PC-9 (cell line): Measurements from ENCODE around the gene CAMTA1. TPM values are rescaled to one million over a fixed set of nuclear protein-coding genes. Genes with fewer than 3 reads are reported as not detected.

Source experiments
- BruUV-seq: library from RNA; stranded (reverse); fragments of 400-500 nt; replicated peaks from 2 replicates; lab custom pipeline; 2021; lab: Mats Ljungman, UMichigan
- CTCF ChIA-PET: fragments of 300-600 bp; sonication (Branson Sonifier 250); formaldehyde crosslinking; loops from one replicate; lab custom pipeline; 2022; ENCODE audit warnings: antibody characterized with exemption; lab: Charles Lee
- POLR2A ChIA-PET: fragments of 300-600 bp; sonication (Branson Sonifier 250); formaldehyde crosslinking; loops from one replicate; lab custom pipeline; 2022; ENCODE audit warnings: antibody characterized with exemption; ENCODE audit not compliant: unreplicated experiment; lab: Charles Lee
- DNase-seq, 2 experiments: peaks; one replicate each; pipeline versions ENCODE4 v3.0.0 to v3.0.0-alpha.2; 2015 to 2022; ENCODE audit warnings: mixed read lengths in 1 of 2
- H2AFZ ChIP-seq: fragments of 200-600 bp; sonication (generic); 2 replicates; pipeline ENCODE4 v1.8.1; 2017; ENCODE audit warnings: antibody characterized with exemption
- H3F3A ChIP-seq: fragments of 200-600 bp; sonication (generic); 2 replicates; pipeline ENCODE4 v1.8.1; 2017; ENCODE audit warnings: antibody characterized with exemption, mild to moderate bottlenecking, low read depth; ENCODE audit not compliant: insufficient read depth
- H3K27ac ChIP-seq: fragments of 200-600 bp; sonication (generic); 2 replicates; pipeline ENCODE4 v1.6.1; 2016; ENCODE audit warnings: mixed run types
- H3K27me3 ChIP-seq: fragments of 200-600 bp; sonication (generic); 2 replicates; pipeline ENCODE4 v1.6.1; 2016; ENCODE audit warnings: low read depth, mixed run types; ENCODE audit not compliant: insufficient read depth
- H3K36me3 ChIP-seq: fragments of 200-600 bp; sonication (generic); 2 replicates; pipeline ENCODE4 v1.6.1; 2016; ENCODE audit warnings: low read depth, mixed run types
- H3K4me1 ChIP-seq: fragments of 200-600 bp; sonication (generic); replicated peaks from 2 replicates; pipeline ENCODE4 v1.6.1; 2016; ENCODE audit warnings: mixed run types; ENCODE audit not compliant: insufficient read depth
- H3K4me2 ChIP-seq: fragments of 200-600 bp; sonication (generic); 2 replicates; pipeline ENCODE4 v1.6.1; 2017; ENCODE audit warnings: mixed run types
- H3K4me3 ChIP-seq: fragments of 200-600 bp; sonication (generic); 2 replicates; pipeline ENCODE4 v1.6.1; 2016; ENCODE audit warnings: mixed run types
- H3K79me2 ChIP-seq: fragments of 200-600 bp; sonication (generic); 2 replicates; pipeline ENCODE4 v1.6.1; 2017; ENCODE audit warnings: low read depth, mixed run types
- H3K9me2 ChIP-seq: fragments of 200-600 bp; sonication (generic); 2 replicates; pipeline ENCODE4 v1.8.1; 2017; ENCODE audit warnings: mild to moderate bottlenecking; ENCODE audit not compliant: insufficient read depth
- H3K9me3 ChIP-seq: fragments of 200-600 bp; sonication (generic); 2 replicates; pipeline ENCODE4 v1.8.1; 2016; ENCODE audit warnings: low read depth; ENCODE audit not compliant: insufficient read depth
- H4K20me1 ChIP-seq: fragments of 200-600 bp; sonication (generic); 2 replicates; pipeline ENCODE4 v1.8.1; 2017; ENCODE audit not compliant: insufficient read depth
- EZH2 ChIP-seq: fragments of 200-600 bp; sonication (generic); IDR thresholded peaks from 2 replicates; pipeline ENCODE4 v1.8.0; 2017; ENCODE audit warnings: antibody characterized with exemption, low read depth
- intact Hi-C: fragments of 100-400 bp; cut with micrococcal nuclease; formaldehyde crosslinking; loops from one replicate; pipeline ENCODE4 v1.10.0; 2022; ENCODE audit not compliant: unreplicated experiment
- total RNA-seq: library from RNA; stranded (reverse); gene quantifications from 2 replicates; pipeline ENCODE4 v1.2.3, GENCODE V29; 2021
- TF ChIP-seq, protein P1 (sequence below): fragments of 200-600 bp; sonication (generic); conservative IDR thresholded peaks from 2 replicates; pipeline ENCODE4 v1.6.1; 2017; ENCODE audit warnings: mixed run types, antibody characterized with exemption, mild to moderate bottlenecking, moderate library complexity

Gene CAMTA1
- total RNA-seq, 1 experiment from 2014 or later = 72.3 TPM

DNA sequence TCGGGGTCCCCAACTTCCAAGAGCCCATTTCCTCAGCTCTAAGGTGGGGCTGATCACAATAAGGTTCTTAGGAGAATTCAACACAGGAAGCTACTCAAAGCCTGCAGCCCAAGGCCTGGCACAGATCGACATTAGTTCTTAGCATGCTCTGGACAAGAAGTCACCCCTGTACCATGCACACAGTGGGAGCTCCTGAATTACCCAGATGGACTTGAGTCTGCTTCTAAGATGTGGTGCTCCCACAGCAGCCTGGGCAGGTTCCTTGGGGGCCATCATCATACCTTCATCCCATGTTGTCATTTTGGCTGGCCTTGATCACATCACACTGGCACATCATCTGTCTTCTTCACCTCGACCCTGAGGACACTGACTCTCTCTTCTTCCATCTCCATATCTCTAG is 832.6 kb downstream of the CAMTA1 start:
- ChIA-PET POLR2A (interaction anchor here (0.9 kb wide), 1 partner anchor 33 kb away, joined by 9 read pairs; no protein-coding TSS in a partner anchor), CTCF (no interaction called here)
- Histone ChIP-seq H3K4me3 (no peak overlapping the region), H3K36me3 (no peaks in the 10 kb centered on the region), H4K20me1 (no peaks in the 10 kb centered on the region), H3F3A (no peaks in the 10 kb centered on the region), H3K4me1 (no peaks in the 10 kb centered on the region), H3K27me3 (peaks cover 20% of the 10 kb centered on the region), H3K79me2 (no peaks in the 10 kb centered on the region), H3K4me2 (no peak overlapping the region), H3K27ac (no peak overlapping the region), H3K9me3 (no peaks in the 10 kb centered on the region), H3K9me2 (no peaks in the 10 kb centered on the region), H2AFZ (no peak overlapping the region)
- no peak for TF ChIP-seq EZH2
- TF ChIP-seq, protein P1, sequence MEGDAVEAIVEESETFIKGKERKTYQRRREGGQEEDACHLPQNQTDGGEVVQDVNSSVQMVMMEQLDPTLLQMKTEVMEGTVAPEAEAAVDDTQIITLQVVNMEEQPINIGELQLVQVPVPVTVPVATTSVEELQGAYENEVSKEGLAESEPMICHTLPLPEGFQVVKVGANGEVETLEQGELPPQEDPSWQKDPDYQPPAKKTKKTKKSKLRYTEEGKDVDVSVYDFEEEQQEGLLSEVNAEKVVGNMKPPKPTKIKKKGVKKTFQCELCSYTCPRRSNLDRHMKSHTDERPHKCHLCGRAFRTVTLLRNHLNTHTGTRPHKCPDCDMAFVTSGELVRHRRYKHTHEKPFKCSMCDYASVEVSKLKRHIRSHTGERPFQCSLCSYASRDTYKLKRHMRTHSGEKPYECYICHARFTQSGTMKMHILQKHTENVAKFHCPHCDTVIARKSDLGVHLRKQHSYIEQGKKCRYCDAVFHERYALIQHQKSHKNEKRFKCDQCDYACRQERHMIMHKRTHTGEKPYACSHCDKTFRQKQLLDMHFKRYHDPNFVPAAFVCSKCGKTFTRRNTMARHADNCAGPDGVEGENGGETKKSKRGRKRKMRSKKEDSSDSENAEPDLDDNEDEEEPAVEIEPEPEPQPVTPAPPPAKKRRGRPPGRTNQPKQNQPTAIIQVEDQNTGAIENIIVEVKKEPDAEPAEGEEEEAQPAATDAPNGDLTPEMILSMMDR = no peak
- no peak for DNase-seq
- intact Hi-C loops = no loop called here
- BruUV-seq = no TSS peak

DNA sequence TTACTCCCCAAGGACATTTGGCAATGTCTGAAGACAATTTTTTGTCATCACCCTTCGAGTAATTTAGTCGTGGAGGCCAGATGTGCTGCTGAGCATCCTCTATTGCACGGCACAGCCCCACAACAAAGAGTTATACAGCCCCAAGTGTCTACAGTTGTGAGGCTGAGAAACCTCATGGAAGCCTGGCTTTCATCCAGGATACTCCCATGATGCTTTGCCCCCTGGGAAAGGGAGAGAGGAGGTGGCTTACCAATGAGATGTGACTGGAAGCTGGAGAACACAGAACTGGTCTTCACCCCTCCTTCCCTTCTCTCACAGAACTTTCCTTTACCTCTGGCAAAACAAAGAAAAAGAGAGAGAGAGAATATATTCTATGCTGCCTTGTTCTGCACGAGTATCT is 834.9 kb downstream of the CAMTA1 start:
- H3K27me3 ChIP-seq = peaks cover 36% of the 10 kb centered on the region

DNA sequence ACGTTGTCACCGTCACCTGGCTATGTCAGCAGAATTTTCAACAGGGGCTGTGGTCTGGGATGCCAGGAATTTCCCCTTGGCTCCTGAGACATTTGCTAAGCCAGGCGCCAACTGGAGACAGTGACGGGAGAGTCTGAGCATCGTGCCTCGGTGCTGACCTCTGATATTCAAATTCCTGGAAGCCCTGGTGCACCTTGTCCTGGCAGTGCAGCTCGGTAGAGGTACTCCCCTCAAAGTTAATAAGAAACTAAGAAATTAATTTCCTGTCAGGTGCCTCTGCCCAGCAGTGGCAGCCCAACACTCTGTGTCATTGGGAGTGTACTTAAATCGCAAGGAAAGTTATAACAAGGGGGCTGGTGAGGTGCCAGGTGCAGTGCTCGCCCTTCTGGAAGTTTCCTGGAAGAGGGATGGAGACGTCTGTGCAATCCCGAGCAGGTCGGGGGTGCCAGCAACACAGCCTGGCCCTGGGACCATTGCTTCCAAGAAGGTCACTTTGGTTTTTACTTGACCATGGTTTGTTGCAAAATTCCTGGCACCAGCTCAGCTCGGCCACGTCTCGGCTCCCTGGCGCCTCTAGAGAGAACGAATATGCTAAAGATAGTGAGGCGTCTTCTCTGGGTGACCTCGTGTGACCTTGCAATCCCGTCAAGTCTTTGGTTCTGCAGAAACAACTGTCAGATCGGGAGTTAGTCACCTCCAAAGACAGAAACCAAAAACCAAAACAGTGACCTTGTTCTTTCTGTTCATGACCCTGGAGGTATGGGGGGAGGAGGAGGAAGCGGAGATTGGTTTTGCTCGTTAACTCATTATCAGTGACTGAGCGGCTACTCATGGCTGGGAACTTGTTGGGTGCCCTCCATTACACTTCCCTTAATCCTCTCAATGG is 836.3 kb downstream of the CAMTA1 start:
- H3K79me2 ChIP-seq = no peaks in the 10 kb centered on the region
- H3K27ac ChIP-seq = no peak overlapping the region
- BruUV-seq = no TSS peak
- H3F3A ChIP-seq = no peaks in the 10 kb centered on the region
- intact Hi-C loops = no loop called here
- ChIA-PET CTCF (no interaction called here), POLR2A (no interaction called here)
- H3K4me3 ChIP-seq = no peak overlapping the region
- no peak overlapping the region for H2AFZ ChIP-seq
- peaks cover 50% of the 10 kb centered on the region for H3K27me3 ChIP-seq
- DNase-seq = no peak
- H3K36me3 ChIP-seq = no peaks in the 10 kb centered on the region
- H3K4me1 ChIP-seq = no peaks in the 10 kb centered on the region
- TF ChIP-seq, protein P1 = no peak
- TF ChIP-seq EZH2 = no peak
- H3K9me3 ChIP-seq = no peaks in the 10 kb centered on the region
- H4K20me1 ChIP-seq = no peaks in the 10 kb centered on the region
- no peak overlapping the region for H3K4me2 ChIP-seq
- H3K9me2 ChIP-seq = no peaks in the 10 kb centered on the region

More for the DNA sequence above, 834.9 kb downstream of the CAMTA1 start:
- H4K20me1 ChIP-seq = no peaks in the 10 kb centered on the region
- H3K4me2 ChIP-seq = no peak overlapping the region
- ChIA-PET CTCF (no interaction called here), POLR2A (no interaction called here)
- no peaks in the 10 kb centered on the region for H3K4me1 ChIP-seq
- TF ChIP-seq, protein P1 = no peak
- TF ChIP-seq EZH2 = no peak
- no peaks in the 10 kb centered on the region for H3K9me3 ChIP-seq
- H3F3A ChIP-seq = no peaks in the 10 kb centered on the region
- H3K79me2 ChIP-seq = no peaks in the 10 kb centered on the region
- no peak overlapping the region for H2AFZ ChIP-seq
- no peaks in the 10 kb centered on the region for H3K9me2 ChIP-seq
- BruUV-seq = no TSS peak
- DNase-seq = no peak
- no peak overlapping the region for H3K4me3 ChIP-seq
- H3K36me3 ChIP-seq = no peaks in the 10 kb centered on the region
- H3K27ac ChIP-seq = no peak overlapping the region
- intact Hi-C loops = no loop called here
